Activated CD4-positive, CD25-positive, alpha-beta regulatory T cell treated with anti-CD3 and anti-CD28 coated beads, Interleukin-2, amount 50 U/mL, for 16 hours (primary cell): ENCODE measurements around the gene TEX47.

Source experiments
- DNase-seq: peaks from one replicate; pipeline ENCODE4 v3.0.0-alpha.2; 2020; ENCODE audit warnings: low read depth, low spot score

Gene TEX47

GRCh38 chr7:88746126-88746525 lies 49.4 kb downstream of the TEX47 start:
- no peak for DNase-seq
